C4-2B (cell line): ENCODE results near the gene FSTL1.

Source experiments
- CTCF ChIP-seq: fragments of 450-650 bp; conservative IDR thresholded peaks from 2 replicates; pipeline ENCODE4 v1.5.1; 2017; ENCODE audit warnings: mild to moderate bottlenecking
- ZFX ChIP-seq: fragments of 450-650 bp; IDR thresholded peaks from 2 replicates; pipeline ENCODE4 v1.6.1; 2017

GRCh38 chr3:120469882-120470301, 19.1 kb upstream of the FSTL1 start:
- TF ChIP-seq CTCF (no peak), ZFX (no peak)
